22Rv1 (cell line): ENCODE results near the gene PAK4.

Experiments
- H3K27ac ChIP-seq: fragments of 450-650 bp; 2 replicates; pipeline ENCODE4 v1.5.1; 2017
- CTCF ChIP-seq: fragments of 450-650 bp; IDR thresholded peaks from 2 replicates; pipeline ENCODE4 v1.5.1; 2017; ENCODE audit warnings: mild to moderate bottlenecking
- ZFX ChIP-seq: fragments of 450-650 bp; IDR thresholded peaks from 2 replicates; pipeline ENCODE4 v1.6.1; 2017; ENCODE audit warnings: antibody characterized with exemption, borderline replicate concordance

The PAK4 gene

GRCh38 chr19:39132344-39132969, 6.9 kb downstream of the PAK4 start:
- no peak overlapping the region for H3K27ac ChIP-seq
- TF ChIP-seq ZFX, result no peak
- TF ChIP-seq CTCF, result no peak

GRCh38 chr19:39133431-39134270, 8.1 kb downstream of the PAK4 start:
- no peak overlapping the region for H3K27ac ChIP-seq
- no peak for TF ChIP-seq CTCF
- no peak for TF ChIP-seq ZFX

GRCh38 chr19:39135701-39136100, 10.1 kb downstream of the PAK4 start:
- H3K27ac ChIP-seq, result no peak overlapping the region
- TF ChIP-seq ZFX, result no peak
- TF ChIP-seq CTCF, result no peak

GRCh38 chr19:39136225-39136940, 10.8 kb downstream of the PAK4 start:
- H3K27ac ChIP-seq, result peak overlapping the region; percentile 27; the same call in 1 of the 2 replicates
- no peak for TF ChIP-seq ZFX
- no peak for TF ChIP-seq CTCF

- TF ChIP-seq CTCF (no peak), ZFX (no peak)
- H3K27ac ChIP-seq, result peak overlapping the region; percentile 27; the same call in 1 of the 2 replicates
Measured at GRCh38 chr19:39137131-39137530, 11.5 kb downstream of the PAK4 start.

- H3K27ac ChIP-seq, result no peak overlapping the region
- TF ChIP-seq CTCF (no peak), ZFX (no peak)
Measured at GRCh38 chr19:39138221-39139211, 12.9 kb downstream of the PAK4 start.
